Large intestine (tissue), 3 donors: ENCODE measurements around the gene SHOC1. TPM values are rescaled to one million over a fixed set of nuclear protein-coding genes. Genes with fewer than 3 reads are reported as not detected.
"Not testable (repeated sequence)": the region's sequence is repeated elsewhere in the genome, so short reads cannot be mapped to it uniquely, and the experiment has no call there.

ENCODE experiments used
- DNase-seq, 2 donors: peaks; one replicate each; pipeline versions ENCODE4 v3.0.0 to v3.0.0-alpha.2; 2013
- H3K27ac ChIP-seq: one replicate; pipeline ENCODE4 v1.5.1; 2013; ENCODE audit warnings: low read length
- H3K27me3 ChIP-seq: 2 replicates; pipeline ENCODE4 v1.6.1; 2013; ENCODE audit warnings: low read length; ENCODE audit not compliant: control insufficient read depth, insufficient read depth
- H3K36me3 ChIP-seq: 2 replicates; pipeline ENCODE4 v1.6.1; 2013; ENCODE audit warnings: low read length; ENCODE audit not compliant: control insufficient read depth, insufficient read depth
- H3K4me1 ChIP-seq: one replicate; pipeline ENCODE4 v1.6.1; 2013; ENCODE audit warnings: low read length; ENCODE audit not compliant: control insufficient read depth, insufficient read depth
- H3K4me3 ChIP-seq: one replicate; pipeline ENCODE4 v1.5.1; 2013; ENCODE audit warnings: low read length
- H3K9me3 ChIP-seq: one replicate; pipeline ENCODE4 v1.6.1; 2013; ENCODE audit warnings: mild to moderate bottlenecking, low read depth, low read length, moderate library complexity; ENCODE audit not compliant: control insufficient read depth
- WGBS: methylation state at CpG from one replicate; pipeline ENCODE4 v1.1.5; 2013; ENCODE audit warnings: low lambda C conversion rate; ENCODE audit not compliant: insufficient coverage; 5-methylcytosine and 5-hydroxymethylcytosine counted together
- polyA plus RNA-seq: library from polyadenylated mRNA; unstranded; fragments of 120-200 nt; gene quantifications from one replicate; pipeline ENCODE4 v1.2.1, GENCODE V29; 2013

The SHOC1 gene
- polyA plus RNA-seq, 1 donor = 0.10 TPM

GRCh38 chr9:111831371-111832108 lies 36.8 kb upstream of the SHOC1 start:
- H3K4me3 ChIP-seq = no peak overlapping the region
- no peaks in the 10 kb centered on the region for H3K4me1 ChIP-seq
- H3K9me3 ChIP-seq = no peaks in the 10 kb centered on the region
- WGBS = 100% methylated on average over 1 of the region's 5 CpGs
- no peak for DNase-seq
- no peaks in the 10 kb centered on the region for H3K27me3 ChIP-seq
- no peaks in the 10 kb centered on the region for H3K36me3 ChIP-seq
- no peak overlapping the region for H3K27ac ChIP-seq

GRCh38 chr9:111828193-111828592 lies 33.5 kb upstream of the SHOC1 start:
- Histone ChIP-seq H3K27me3 (no peaks in the 10 kb centered on the region), H3K9me3 (no peaks in the 10 kb centered on the region), H3K27ac (no peak overlapping the region), H3K4me3 (no peak overlapping the region), H3K4me1 (no peaks in the 10 kb centered on the region), H3K36me3 (no peaks in the 10 kb centered on the region)
- DNase-seq = no peak
- no CpG with 5 or more reads among the region's 4 CpGs for WGBS

- WGBS = no CpG with 5 or more reads among the region's 3 CpGs
- Histone ChIP-seq H3K27me3 (no peaks in the 10 kb centered on the region), H3K36me3 (no peaks in the 10 kb centered on the region), H3K9me3 (no peaks in the 10 kb centered on the region), H3K4me1 (no peaks in the 10 kb centered on the region), H3K4me3 (no peak overlapping the region), H3K27ac (no peak overlapping the region)
- no peak for DNase-seq
These were observed 30.9 kb upstream of the SHOC1 start for GRCh38 chr9:111825468-111826145.

GRCh38 chr9:111821006-111821528 lies 26.3 kb upstream of the SHOC1 start:
- DNase-seq = no peak
- no peaks in the 10 kb centered on the region for H3K9me3 ChIP-seq
- H3K27ac ChIP-seq = no peak overlapping the region
- no peaks in the 10 kb centered on the region for H3K27me3 ChIP-seq
- H3K4me1 ChIP-seq = peaks cover 4% of the 10 kb centered on the region
- no peaks in the 10 kb centered on the region for H3K36me3 ChIP-seq
- no CpG with 5 or more reads among the region's 5 CpGs for WGBS
- H3K4me3 ChIP-seq = no peak overlapping the region

GRCh38 chr9:111819360-111819759 lies 24.6 kb upstream of the SHOC1 start:
- no peaks in the 10 kb centered on the region for H3K27me3 ChIP-seq
- H3K4me1 ChIP-seq = peaks cover 4% of the 10 kb centered on the region
- WGBS = no CpG with 5 or more reads among the region's 1 CpG
- H3K27ac ChIP-seq = no peak overlapping the region
- no peaks in the 10 kb centered on the region for H3K36me3 ChIP-seq
- no peak overlapping the region for H3K4me3 ChIP-seq
- H3K9me3 ChIP-seq = no peaks in the 10 kb centered on the region
- no peak for DNase-seq

- no peak overlapping the region for H3K27ac ChIP-seq
- H3K9me3 ChIP-seq = no peaks in the 10 kb centered on the region
- 92% methylated on average over 2 of the region's 7 CpGs for WGBS
- H3K27me3 ChIP-seq = no peaks in the 10 kb centered on the region
- no peak overlapping the region for H3K4me3 ChIP-seq
- H3K36me3 ChIP-seq = no peaks in the 10 kb centered on the region
- DNase-seq = no peak
- peaks cover 4% of the 10 kb centered on the region for H3K4me1 ChIP-seq
These were observed 20.7 kb upstream of the SHOC1 start for GRCh38 chr9:111815285-111816070.

- DNase-seq = no peak
- Histone ChIP-seq H3K27ac (no peak overlapping the region), H3K27me3 (no peaks in the 10 kb centered on the region), H3K36me3 (no peaks in the 10 kb centered on the region), H3K4me3 (no peak overlapping the region), H3K4me1 (peaks cover 4% of the 10 kb centered on the region), H3K9me3 (no peaks in the 10 kb centered on the region)
- 100% methylated on average over 1 of the region's 3 CpGs for WGBS
These were observed 17.6 kb upstream of the SHOC1 start for GRCh38 chr9:111812337-111812736.

- 83% methylated on average over 2 of the region's 4 CpGs for WGBS
- no peak overlapping the region for H3K4me3 ChIP-seq
- H3K27me3 ChIP-seq = no peaks in the 10 kb centered on the region
- no peak overlapping the region for H3K27ac ChIP-seq
- H3K36me3 ChIP-seq = no peaks in the 10 kb centered on the region
- no peaks in the 10 kb centered on the region for H3K9me3 ChIP-seq
- no peak for DNase-seq
- no peaks in the 10 kb centered on the region for H3K4me1 ChIP-seq
These were observed 16.2 kb upstream of the SHOC1 start for GRCh38 chr9:111810908-111811307.

- H3K36me3 ChIP-seq, H3K4me1 ChIP-seq, H3K27me3 ChIP-seq, H3K9me3 ChIP-seq, H3K27ac ChIP-seq, DNase-seq, H3K4me3 ChIP-seq: not testable (repeated sequence)
- WGBS = no CpG with 5 or more reads among the region's 2 CpGs
These were observed 15.7 kb upstream of the SHOC1 start for GRCh38 chr9:111810415-111810814.

- WGBS = no CpG with 5 or more reads among the region's 1 CpG
- Histone ChIP-seq H3K4me3 (no peak overlapping the region), H3K36me3 (no peaks in the 10 kb centered on the region), H3K4me1 (no peaks in the 10 kb centered on the region), H3K27ac (no peak overlapping the region), H3K9me3 (no peaks in the 10 kb centered on the region), H3K27me3 (no peaks in the 10 kb centered on the region)
- DNase-seq = no peak
These were observed 12.5 kb upstream of the SHOC1 start for GRCh38 chr9:111807197-111807596.
